Muscle of back (tissue), 11 donors: ENCODE measurements around the gene THAP5. TPM values are rescaled to one million over a fixed set of nuclear protein-coding genes. Genes with fewer than 3 reads are reported as not detected.
"Not testable (repeated sequence)": the region's sequence is repeated elsewhere in the genome, so short reads cannot be mapped to it uniquely, and the experiment has no call there.

ENCODE experiments used
- DNase-seq, 3 donors: peaks; one replicate each; pipeline versions ENCODE4 v3.0.0 to v3.0.0-alpha.2; 2013
- polyA plus RNA-seq, 10 donors: library from polyadenylated mRNA; unstranded; fragments of 120-200 nt; gene quantifications; one replicate each; pipeline ENCODE4 v1.2.1, GENCODE V29; 2013; ENCODE audit not compliant: insufficient read length in 10 of 10

THAP5 gene
- polyA plus RNA-seq, 10 donors = 16.4 to 27.6 (median 23.2) TPM

GRCh38 chr7:108586274-108586710 lies 16.8 kb upstream of the THAP5 start:
- no peak for DNase-seq

GRCh38 chr7:108585843-108586242 lies 16.3 kb upstream of the THAP5 start:
- DNase-seq = no peak

- no peak for DNase-seq
These were observed 14.7 kb upstream of the THAP5 start for GRCh38 chr7:108584211-108584610.

GRCh38 chr7:108581655-108582491 lies 12.4 kb upstream of the THAP5 start:
- DNase-seq = no peak

GRCh38 chr7:108580298-108580697 lies 10.8 kb upstream of the THAP5 start:
- DNase-seq = no peak

- DNase-seq = no peak
These were observed 9.4 kb upstream of the THAP5 start for GRCh38 chr7:108578937-108579336.

GRCh38 chr7:108576116-108576515 lies 6.6 kb upstream of the THAP5 start:
- no peak for DNase-seq

- no peak for DNase-seq
These were observed 5.7 kb upstream of the THAP5 start for GRCh38 chr7:108575156-108575555.

- no peak for DNase-seq
These were observed 3.0 kb upstream of the THAP5 start for GRCh38 chr7:108572480-108572879.

GRCh38 chr7:108570146-108570755 lies 745 bp upstream of the THAP5 start:
- peak; percentile 19 to 63 (median 36) for DNase-seq

GRCh38 chr7:108568801-108569380 lies 615 bp downstream of the THAP5 start:
- DNase-seq = no peak

- no peak for DNase-seq
These were observed 3.5 kb downstream of the THAP5 start for GRCh38 chr7:108565987-108566386.

GRCh38 chr7:108561047-108561619 lies 8.4 kb downstream of the THAP5 start:
- DNase-seq = no peak

- no peak for DNase-seq
These were observed 10.3 kb downstream of the THAP5 start for GRCh38 chr7:108559253-108559652.

GRCh38 chr7:108557617-108558016 lies 11.9 kb downstream of the THAP5 start:
- no peak for DNase-seq

- DNase-seq = no peak
These were observed 12.3 kb downstream of the THAP5 start for GRCh38 chr7:108557191-108557590.

GRCh38 chr7:108556665-108557064 lies 12.8 kb downstream of the THAP5 start:
- DNase-seq = not testable (repeated sequence)

GRCh38 chr7:108548141-108548896 lies 21.2 kb downstream of the THAP5 start:
- DNase-seq = not testable (repeated sequence)

GRCh38 chr7:108541478-108541877 lies 28.0 kb downstream of the THAP5 start:
- DNase-seq = no peak

- DNase-seq = not testable (repeated sequence)
These were observed 30.8 kb downstream of the THAP5 start for GRCh38 chr7:108538685-108539084.

GRCh38 chr7:108538236-108538635 lies 31.3 kb downstream of the THAP5 start:
- not testable (repeated sequence) for DNase-seq

GRCh38 chr7:108537229-108537628 lies 32.3 kb downstream of the THAP5 start:
- no peak for DNase-seq
